Measurements from ENCODE around the gene RPRD1B.

RPRD1B gene

DNA sequence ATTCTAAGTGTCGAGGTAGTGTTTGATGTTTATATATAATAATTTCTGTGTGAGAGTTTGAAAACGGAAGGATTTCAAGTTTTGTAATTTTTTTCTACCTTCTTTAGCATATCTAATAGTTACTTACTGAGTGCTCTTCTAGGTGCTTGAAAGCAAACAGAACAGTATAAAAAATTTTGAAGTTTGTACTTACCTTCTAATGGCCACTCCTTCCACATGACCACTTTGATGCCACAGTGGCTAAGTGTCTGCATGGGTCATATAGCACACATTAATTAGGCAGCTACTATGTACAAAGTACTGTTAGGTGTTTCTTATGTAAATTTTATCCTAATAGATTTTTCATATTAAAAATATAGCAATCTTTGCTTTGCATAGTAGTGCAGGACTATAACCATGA, 21.1 kb downstream of the RPRD1B start:
- H3K27me3 ChIP-seq (ENCODE audit: control insufficient read depth, insufficient read depth, low read length): no peaks in the 10 kb centered on the region
- peaks cover 13% of the 10 kb centered on the region for H3K36me3 ChIP-seq (ENCODE audit: control insufficient read depth, insufficient read depth, low read length)
- no peaks in the 10 kb centered on the region for H3K9me3 ChIP-seq (ENCODE audit: control insufficient read depth, low read length)
- peaks cover 16% of the 10 kb centered on the region for H3K4me1 ChIP-seq (ENCODE audit: control insufficient read depth, insufficient read depth, low read length)
- no peak overlapping the region for H3K4me3 ChIP-seq (ENCODE audit: low read length)
- no peak overlapping the region for H3K9ac ChIP-seq (ENCODE audit: low read length)

DNA sequence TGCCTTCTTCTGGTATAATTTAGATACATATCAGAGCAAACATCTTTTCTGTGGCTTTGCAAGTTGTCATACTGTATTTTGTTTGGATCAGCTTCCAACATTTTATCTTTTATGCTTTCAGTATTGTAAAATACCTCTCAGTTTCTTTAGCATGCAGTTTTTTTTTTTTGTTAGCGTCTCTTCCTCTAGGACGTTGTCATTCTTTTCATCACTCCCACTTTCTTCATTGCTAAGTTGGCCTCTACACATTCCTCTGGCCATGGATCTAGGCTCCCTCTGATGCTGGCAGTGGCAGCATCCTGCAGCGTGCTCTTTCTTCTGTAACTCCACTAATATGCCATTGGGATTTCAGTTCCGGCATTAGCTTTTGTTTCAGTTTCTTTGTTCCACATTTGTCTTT, 21.7 kb downstream of the RPRD1B start:
- H3K4me3 ChIP-seq (ENCODE audit: low read length): no peak overlapping the region
- peaks cover 7% of the 10 kb centered on the region for H3K36me3 ChIP-seq (ENCODE audit: control insufficient read depth, insufficient read depth, low read length)
- no peak overlapping the region for H3K9ac ChIP-seq (ENCODE audit: low read length)
- H3K4me1 ChIP-seq (ENCODE audit: control insufficient read depth, insufficient read depth, low read length): peaks cover 23% of the 10 kb centered on the region
- no peaks in the 10 kb centered on the region for H3K9me3 ChIP-seq (ENCODE audit: control insufficient read depth, low read length)
- no peaks in the 10 kb centered on the region for H3K27me3 ChIP-seq (ENCODE audit: control insufficient read depth, insufficient read depth, low read length)

GRCh38 chr20:38055848-38056247, 22.3 kb downstream of the RPRD1B start:
- Histone ChIP-seq H3K36me3 (ENCODE audit: control insufficient read depth, insufficient read depth, low read length) (peaks cover 5% of the 10 kb centered on the region), H3K4me1 (ENCODE audit: control insufficient read depth, insufficient read depth, low read length) (peaks cover 25% of the 10 kb centered on the region), H3K27me3 (ENCODE audit: control insufficient read depth, insufficient read depth, low read length) (no peaks in the 10 kb centered on the region), H3K9ac (ENCODE audit: low read length) (no peak overlapping the region), H3K9me3 (ENCODE audit: control insufficient read depth, low read length) (no peaks in the 10 kb centered on the region), H3K4me3 (ENCODE audit: low read length) (no peak overlapping the region)

DNA sequence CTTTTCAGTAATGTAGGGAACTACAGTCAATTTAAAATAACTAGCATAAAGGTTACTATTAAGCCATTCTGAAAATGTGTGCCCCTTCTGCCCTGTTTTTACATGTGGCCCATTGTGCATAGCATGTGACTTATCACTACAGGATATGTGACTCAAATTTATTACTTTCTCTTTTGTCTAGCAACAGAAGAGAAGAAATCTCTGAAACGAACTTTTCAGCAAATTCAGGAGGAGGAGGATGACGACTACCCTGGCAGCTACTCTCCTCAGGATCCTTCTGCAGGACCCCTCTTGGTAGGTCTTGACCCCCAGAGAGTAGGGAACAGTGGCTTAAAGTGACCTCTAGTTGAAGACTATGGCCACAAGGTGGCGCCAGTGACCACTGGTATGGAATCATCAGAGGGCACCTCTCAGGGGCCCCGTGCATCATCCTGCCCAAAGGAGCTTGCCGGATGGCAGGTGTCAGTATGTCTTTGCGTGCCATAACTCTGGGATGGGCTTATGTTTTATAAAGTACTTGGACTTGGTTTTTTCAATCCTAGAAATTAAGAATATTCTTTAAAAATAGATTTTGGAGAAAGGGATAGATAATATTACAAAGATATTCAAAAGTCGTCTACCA, 23.9 kb downstream of the RPRD1B start:
- no peak overlapping the region for H3K4me3 ChIP-seq (ENCODE audit: low read length)
- H3K27me3 ChIP-seq (ENCODE audit: control insufficient read depth, insufficient read depth, low read length): no peaks in the 10 kb centered on the region
- H3K36me3 ChIP-seq (ENCODE audit: control insufficient read depth, insufficient read depth, low read length): peaks cover 5% of the 10 kb centered on the region
- H3K9ac ChIP-seq (ENCODE audit: low read length): no peak overlapping the region
- H3K9me3 ChIP-seq (ENCODE audit: control insufficient read depth, low read length): no peaks in the 10 kb centered on the region
- H3K4me1 ChIP-seq (ENCODE audit: control insufficient read depth, insufficient read depth, low read length): peaks cover 25% of the 10 kb centered on the region

DNA sequence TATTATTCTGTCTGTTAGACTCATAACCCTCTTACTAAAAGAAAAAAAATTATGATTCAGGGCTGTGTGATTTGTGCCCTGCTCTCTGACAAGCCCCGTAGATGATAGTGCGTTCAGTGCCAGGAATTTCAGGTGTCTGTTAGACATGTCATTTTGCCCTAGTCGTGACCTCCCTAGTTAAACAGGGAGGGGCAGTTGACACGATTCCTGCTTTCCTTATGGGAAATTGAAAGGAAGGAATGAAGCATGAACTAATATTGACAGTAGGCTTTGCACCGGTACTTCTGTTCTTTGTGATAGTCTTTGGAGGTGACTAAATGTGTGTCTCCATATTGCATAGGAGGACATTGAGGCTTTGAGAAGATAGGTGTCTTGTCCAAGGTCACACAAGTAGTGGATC, 26.3 kb downstream of the RPRD1B start:
- H3K36me3 ChIP-seq (ENCODE audit: control insufficient read depth, insufficient read depth, low read length): peaks cover 9% of the 10 kb centered on the region

GRCh38 chr20:38060536-38060935, 27.0 kb downstream of the RPRD1B start:
- H3K27me3 ChIP-seq (ENCODE audit: control insufficient read depth, insufficient read depth, low read length): no peaks in the 10 kb centered on the region

More for the DNA sequence above, 26.3 kb downstream of the RPRD1B start:
- Histone ChIP-seq H3K9ac (ENCODE audit: low read length) (no peak overlapping the region), H3K4me1 (ENCODE audit: control insufficient read depth, insufficient read depth, low read length) (peaks cover 15% of the 10 kb centered on the region), H3K4me3 (ENCODE audit: low read length) (no peak overlapping the region), H3K9me3 (ENCODE audit: control insufficient read depth, low read length) (no peaks in the 10 kb centered on the region), H3K27me3 (ENCODE audit: control insufficient read depth, insufficient read depth, low read length) (no peaks in the 10 kb centered on the region)

DNA sequence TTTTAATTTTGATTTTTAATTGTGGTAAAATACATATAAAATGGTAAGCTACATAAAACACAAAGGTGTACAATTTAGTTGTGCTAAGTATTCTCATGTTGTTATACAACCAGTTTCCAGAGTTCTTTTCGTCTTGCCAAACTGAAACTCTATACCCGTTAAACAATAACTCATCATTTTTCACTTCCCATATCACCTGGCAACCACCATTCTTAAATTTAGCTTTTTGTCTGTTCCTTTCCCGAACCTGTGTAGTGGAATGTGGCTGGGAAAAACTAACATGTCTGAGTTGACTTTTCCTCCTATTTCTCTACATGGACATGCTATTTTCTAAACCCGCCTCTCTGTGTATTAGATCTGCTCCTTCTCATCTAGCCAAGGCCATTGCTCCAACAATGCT, 27.6 kb downstream of the RPRD1B start:
- no peaks in the 10 kb centered on the region for H3K27me3 ChIP-seq (ENCODE audit: control insufficient read depth, insufficient read depth, low read length)
- peaks cover 15% of the 10 kb centered on the region for H3K4me1 ChIP-seq (ENCODE audit: control insufficient read depth, insufficient read depth, low read length)
- H3K9ac ChIP-seq (ENCODE audit: low read length): no peak overlapping the region
- no peaks in the 10 kb centered on the region for H3K9me3 ChIP-seq (ENCODE audit: control insufficient read depth, low read length)
- H3K4me3 ChIP-seq (ENCODE audit: low read length): no peak overlapping the region
- H3K36me3 ChIP-seq (ENCODE audit: control insufficient read depth, insufficient read depth, low read length): peaks cover 9% of the 10 kb centered on the region

More at GRCh38 chr20:38060536-38060935, 27.0 kb downstream of the RPRD1B start:
- H3K9ac ChIP-seq (ENCODE audit: low read length): no peak overlapping the region
- H3K4me1 ChIP-seq (ENCODE audit: control insufficient read depth, insufficient read depth, low read length): peaks cover 15% of the 10 kb centered on the region
- no peaks in the 10 kb centered on the region for H3K9me3 ChIP-seq (ENCODE audit: control insufficient read depth, low read length)
- H3K36me3 ChIP-seq (ENCODE audit: control insufficient read depth, insufficient read depth, low read length): peaks cover 9% of the 10 kb centered on the region
- no peak overlapping the region for H3K4me3 ChIP-seq (ENCODE audit: low read length)

- Histone ChIP-seq H3K9ac (ENCODE audit: low read length) (no peak overlapping the region), H3K27me3 (ENCODE audit: control insufficient read depth, insufficient read depth, low read length) (no peaks in the 10 kb centered on the region), H3K4me3 (ENCODE audit: low read length) (no peak overlapping the region), H3K4me1 (ENCODE audit: control insufficient read depth, insufficient read depth, low read length) (peaks cover 12% of the 10 kb centered on the region), H3K9me3 (ENCODE audit: control insufficient read depth, low read length) (no peaks in the 10 kb centered on the region), H3K36me3 (ENCODE audit: control insufficient read depth, insufficient read depth, low read length) (peaks cover 8% of the 10 kb centered on the region)
Measured at GRCh38 chr20:38062890-38063289, 29.3 kb downstream of the RPRD1B start.

DNA sequence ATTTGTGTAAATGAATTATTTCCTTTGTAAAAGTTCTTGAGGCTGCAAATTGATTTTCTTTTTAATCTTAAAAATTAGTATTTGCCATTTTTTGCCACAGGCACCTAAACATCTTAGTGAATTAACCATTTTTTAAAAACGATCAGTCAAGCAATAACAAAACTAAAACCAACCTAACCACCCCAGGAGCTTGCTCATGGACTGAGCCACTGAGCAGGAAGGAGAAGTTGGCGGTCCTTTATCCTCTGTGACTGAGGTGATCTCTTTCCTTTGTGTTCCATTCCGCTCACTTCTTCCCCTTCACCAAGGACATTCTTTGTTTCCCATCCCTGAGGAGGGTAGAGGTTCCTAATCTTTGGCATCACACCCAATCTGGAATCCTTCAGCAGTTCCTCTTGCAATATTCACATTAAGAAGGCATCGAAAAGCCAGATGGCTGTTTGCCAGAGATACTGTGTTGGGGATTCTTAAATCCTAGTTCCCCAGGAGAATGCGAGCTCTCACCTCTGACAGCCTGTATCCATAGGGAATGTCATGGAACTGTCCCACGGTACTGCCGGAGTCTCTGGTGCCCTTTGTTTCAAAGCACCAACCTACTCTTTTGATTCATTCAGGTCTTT, 30.5 kb downstream of the RPRD1B start:
- Histone ChIP-seq H3K4me3 (ENCODE audit: low read length) (no peak overlapping the region), H3K27me3 (ENCODE audit: control insufficient read depth, insufficient read depth, low read length) (no peaks in the 10 kb centered on the region), H3K9me3 (ENCODE audit: control insufficient read depth, low read length) (no peaks in the 10 kb centered on the region), H3K36me3 (ENCODE audit: control insufficient read depth, insufficient read depth, low read length) (peaks cover 4% of the 10 kb centered on the region), H3K4me1 (ENCODE audit: control insufficient read depth, insufficient read depth, low read length) (peaks cover 12% of the 10 kb centered on the region), H3K9ac (ENCODE audit: low read length) (no peak overlapping the region)

DNA sequence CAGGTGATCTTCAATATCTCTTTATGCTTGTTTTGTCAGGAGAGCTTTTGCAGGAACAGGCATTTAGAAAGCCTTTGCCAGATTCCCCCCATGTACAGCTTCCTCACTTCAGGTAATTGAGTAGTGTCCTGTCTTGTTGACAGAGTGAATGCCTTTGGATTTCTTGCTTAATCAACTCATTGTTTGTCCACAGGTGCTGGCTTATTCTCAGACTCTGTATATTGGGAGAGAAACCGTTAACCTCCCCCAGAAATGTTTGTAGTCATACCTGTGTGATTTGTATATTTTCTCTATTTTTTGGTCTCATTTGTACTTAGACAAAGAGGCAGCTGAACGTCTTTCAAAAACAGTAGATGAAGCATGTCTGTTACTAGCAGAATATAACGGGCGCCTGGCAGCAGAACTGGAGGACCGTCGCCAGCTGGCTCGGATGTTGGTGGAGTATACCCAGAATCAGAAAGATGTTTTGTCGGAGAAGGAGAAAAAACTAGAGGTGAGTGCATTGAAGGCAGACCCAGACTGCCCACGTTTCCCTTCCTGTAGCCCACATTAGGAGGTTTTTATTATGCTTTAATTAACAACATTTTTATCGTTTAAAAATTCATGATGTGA, 32.3 kb downstream of the RPRD1B start:
- no peaks in the 10 kb centered on the region for H3K27me3 ChIP-seq (ENCODE audit: control insufficient read depth, insufficient read depth, low read length)
- H3K9ac ChIP-seq (ENCODE audit: low read length): no peak overlapping the region
- no peaks in the 10 kb centered on the region for H3K9me3 ChIP-seq (ENCODE audit: control insufficient read depth, low read length)
- no peak overlapping the region for H3K4me3 ChIP-seq (ENCODE audit: low read length)
- H3K36me3 ChIP-seq (ENCODE audit: control insufficient read depth, insufficient read depth, low read length): peaks cover 4% of the 10 kb centered on the region
- H3K4me1 ChIP-seq (ENCODE audit: control insufficient read depth, insufficient read depth, low read length): no peaks in the 10 kb centered on the region

GRCh38 chr20:38066969-38067716, 33.6 kb downstream of the RPRD1B start:
- peaks cover 4% of the 10 kb centered on the region for H3K36me3 ChIP-seq (ENCODE audit: control insufficient read depth, insufficient read depth, low read length)
- no peak overlapping the region for H3K4me3 ChIP-seq (ENCODE audit: low read length)
- no peak overlapping the region for H3K9ac ChIP-seq (ENCODE audit: low read length)
- H3K27me3 ChIP-seq (ENCODE audit: control insufficient read depth, insufficient read depth, low read length): no peaks in the 10 kb centered on the region
- H3K4me1 ChIP-seq (ENCODE audit: control insufficient read depth, insufficient read depth, low read length): no peaks in the 10 kb centered on the region
- H3K9me3 ChIP-seq (ENCODE audit: control insufficient read depth, low read length): no peaks in the 10 kb centered on the region

Data from mucosa of stomach (tissue), 1 donor.